ENCODE measurements around the gene COX14. TPM values are rescaled to one million over a fixed set of nuclear protein-coding genes. Genes with fewer than 3 reads are reported as not detected.
"Not testable (repeated sequence)": the region's sequence is repeated elsewhere in the genome, so short reads cannot be mapped to it uniquely, and the experiment has no call there.

The COX14 gene
- total and polyA plus RNA-seq, 10 of the 15 experiments (the other 5 are each of a cell fraction or from before 2014, with no cell fraction given) = 44.6 to 361 (median 120) TPM

DNA sequence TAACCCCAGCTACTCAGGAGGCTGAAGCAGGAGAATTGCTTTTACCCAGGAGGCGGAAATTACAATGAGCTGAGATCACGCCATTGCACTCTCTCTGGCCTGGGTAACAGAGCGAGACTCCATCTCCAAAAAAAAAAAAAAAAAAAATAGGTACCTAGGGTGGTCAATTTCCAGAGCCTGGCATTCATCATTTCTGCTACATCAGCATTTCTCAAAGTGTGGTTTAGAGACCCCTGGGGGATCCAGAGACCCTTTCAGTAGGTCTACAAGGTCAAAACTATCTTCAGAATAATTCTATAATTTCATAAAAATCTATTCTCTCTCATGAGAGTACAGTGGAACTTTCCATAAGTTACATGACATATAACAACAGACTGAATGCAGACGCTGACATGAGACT lies 35.2 kb downstream of the COX14 start:
- intact Hi-C loops (cut with micrococcal nuclease; ENCODE audit: unreplicated experiment) (no loop called here), in situ Hi-C loops (cut with MboI) (no loop called here)
- H4K20me1 ChIP-seq (ENCODE audit: control insufficient read depth, insufficient read depth) = no peaks in the 10 kb centered on the region
- no peak for TF ChIP-seq JUNB (IDR thresholded peaks at IDR 0.05)
- no peak for TF ChIP-seq YY1 (IDR thresholded peaks at IDR 0.05; ENCODE audit: low read depth, low read length)
- no peak for TF ChIP-seq CHD4 (IDR thresholded peaks at IDR 0.05)
- TF ChIP-seq PKNOX1 (IDR thresholded peaks at IDR 0.05) = no peak
- no peak for TF ChIP-seq SMC3 (IDR thresholded peaks at IDR 0.05; ENCODE audit: borderline replicate concordance, low read length)
- TF ChIP-seq ATF7 (IDR thresholded peaks at IDR 0.05; ENCODE audit: low read depth) = no peak
- no peak for TF ChIP-seq USF2 (IDR thresholded peaks at IDR 0.05; ENCODE audit: borderline replicate concordance, low read depth, low read length)
- no peak for TF ChIP-seq CREB1 (IDR thresholded peaks at IDR 0.05; ENCODE audit: low read depth)
- no peak for TF ChIP-seq SREBF2 (IDR thresholded peaks at IDR 0.05; ENCODE audit: low read length)
- TF ChIP-seq NR2C2 (IDR thresholded peaks at IDR 0.05; ENCODE audit: borderline replicate concordance, control insufficient read depth, insufficient read length, low read depth) = no peak
- TF ChIP-seq IKZF1 (conservative IDR thresholded peaks at IDR 0.05) = no peak
- 100% methylated on average over 3 of the region's 4 CpGs for WGBS (ENCODE audit: insufficient coverage, insufficient replicate concordance, low lambda C conversion rate, missing lambda C conversion rate)
- no peak overlapping the region for H2AFZ ChIP-seq (ENCODE audit: control insufficient read depth, low read depth, low read length)
- no peak for ATAC-seq
- no peaks in the 10 kb centered on the region for H3K9me3 ChIP-seq (replicated peaks; ENCODE audit: control insufficient read depth, insufficient read depth, low read length)
- ChIA-PET POLR2A (interaction anchor here (0.6 to 1.5 kb wide), 4 partner anchors 14 to 394 kb away, joined by 3 to 4 read pairs (median 4); no protein-coding TSS in a partner anchor), CTCF (interaction anchor here (0.6 to 2.3 kb wide), 6 partner anchors 15 to 167 kb away, joined by 3 to 8 read pairs (median 4); partner anchors contain the start of gene COX14), SMC1A (ENCODE audit: uncharacterized antibody, unreplicated experiment) (interaction anchor here (1.4 to 2.8 kb wide), 3 partner anchors 9 to 137 kb away, joined by 3 to 12 read pairs (median 5); no protein-coding TSS in a partner anchor), RAD21 (ENCODE audit: unreplicated experiment) (no interaction called here)
- H3K36me3 ChIP-seq (ENCODE audit: control insufficient read depth in 2 of 2, insufficient read depth in 2 of 2, low read length in 1 of 2) = no peaks in the 10 kb centered on the region; a peak in 2 of 4 replicates
- H3K27ac ChIP-seq (ENCODE audit: control insufficient read depth, insufficient read depth) = no peak overlapping the region
- no peak overlapping the region for H3K4me3 ChIP-seq
- no peaks in the 10 kb centered on the region for H3K27me3 ChIP-seq (replicated peaks in 1 of 2; ENCODE audit: control insufficient read depth in 2 of 2, insufficient read depth in 2 of 2, low read length in 1 of 2)
- H3K9ac ChIP-seq (ENCODE audit: control insufficient read depth, insufficient read depth, low read length) = no peak overlapping the region
- FAIRE-seq = no peak
- H3K4me2 ChIP-seq (ENCODE audit: control insufficient read depth, insufficient read depth) = no peak overlapping the region
- BruUV-seq (replicated peaks) = no TSS peak
- no peaks in the 10 kb centered on the region; the same call in 1 of the 2 replicates for H3K79me2 ChIP-seq (ENCODE audit: control insufficient read depth, insufficient read depth, low read length)
- no peaks in the 10 kb centered on the region for H3K4me1 ChIP-seq (ENCODE audit: control insufficient read depth, insufficient read depth, low read length)
- DNase-seq (ENCODE audit: low read depth, low spot score) = no peak

- ATAC-seq; H3K9ac ChIP-seq (ENCODE audit: control insufficient read depth, insufficient read depth, low read length); H3K9me3 ChIP-seq (replicated peaks; ENCODE audit: control insufficient read depth, insufficient read depth, low read length); FAIRE-seq; H3K4me3 ChIP-seq; H3K27ac ChIP-seq (ENCODE audit: control insufficient read depth, insufficient read depth); RAD21 ChIA-PET (ENCODE audit: unreplicated experiment); H4K20me1 ChIP-seq (ENCODE audit: control insufficient read depth, insufficient read depth); H3K79me2 ChIP-seq (ENCODE audit: control insufficient read depth, insufficient read depth, low read length); POLR2A ChIA-PET; BruUV-seq (replicated peaks); H3K4me1 ChIP-seq (ENCODE audit: control insufficient read depth, insufficient read depth, low read length); DNase-seq (ENCODE audit: low read depth, low spot score); H3K27me3 ChIP-seq (replicated peaks in 1 of 2; ENCODE audit: control insufficient read depth in 2 of 2, insufficient read depth in 2 of 2, low read length in 1 of 2); in situ Hi-C loops (cut with MboI); H3K4me2 ChIP-seq (ENCODE audit: control insufficient read depth, insufficient read depth); H3K36me3 ChIP-seq (ENCODE audit: control insufficient read depth in 2 of 2, insufficient read depth in 2 of 2, low read length in 1 of 2); H2AFZ ChIP-seq (ENCODE audit: control insufficient read depth, low read depth, low read length); intact Hi-C loops (cut with micrococcal nuclease; ENCODE audit: unreplicated experiment): not testable (repeated sequence)
- 85% methylated on average over 6 of the region's 6 CpGs for WGBS (ENCODE audit: insufficient coverage, insufficient replicate concordance, low lambda C conversion rate, missing lambda C conversion rate)
- ChIA-PET SMC1A (ENCODE audit: uncharacterized antibody, unreplicated experiment) (interaction anchor here (0.8 to 2.8 kb wide), 4 partner anchors 8 to 137 kb away, joined by 3 to 12 read pairs (median 4); no protein-coding TSS in a partner anchor), CTCF (interaction anchor here (0.7 kb wide), 1 partner anchor 167 kb away, joined by 3 read pairs; no protein-coding TSS in a partner anchor)
Measured at GRCh38 chr12:50148011-50148410, 36.0 kb downstream of the COX14 start.
